Ishikawa (cell line): ENCODE results near the gene CCND3.

ENCODE experiments used
- CEBPB ChIP-seq: IDR thresholded peaks from 2 replicates; pipeline ENCODE4 v1.6.1; 2012
- CREB1 ChIP-seq: IDR thresholded peaks from 2 replicates; pipeline ENCODE4 v1.6.1; 2012; ENCODE audit warnings: low read depth
- EGR1 ChIP-seq: IDR thresholded peaks from 2 replicates; pipeline ENCODE4 v1.6.1; 2012
- EP300 ChIP-seq: IDR thresholded peaks from 2 replicates; pipeline ENCODE4 v1.6.1; 2012; ENCODE audit warnings: borderline replicate concordance
- FOXM1 ChIP-seq: IDR thresholded peaks from 2 replicates; pipeline ENCODE4 v1.6.1; 2012; ENCODE audit warnings: low read depth, borderline replicate concordance
- NFIC ChIP-seq: IDR thresholded peaks from 2 replicates; pipeline ENCODE4 v1.6.1; 2012
- RAD21 ChIP-seq: IDR thresholded peaks from 2 replicates; pipeline ENCODE4 v1.6.1; 2012; ENCODE audit warnings: low read depth
- TAF1 ChIP-seq: IDR thresholded peaks from 2 replicates; pipeline ENCODE4 v1.6.1; 2012; ENCODE audit warnings: low read depth, mild to moderate bottlenecking
- TCF12 ChIP-seq: IDR thresholded peaks from 2 replicates; pipeline ENCODE4 v1.6.1; 2012; ENCODE audit warnings: low read depth
- TEAD4 ChIP-seq: IDR thresholded peaks from 2 replicates; pipeline ENCODE4 v1.6.1; 2012
- YY1 ChIP-seq: IDR thresholded peaks from 2 replicates; pipeline ENCODE4 v1.6.1; 2012; ENCODE audit warnings: low read depth
- ZBTB7A ChIP-seq: IDR thresholded peaks from 2 replicates; pipeline ENCODE4 v1.6.1; 2012; ENCODE audit warnings: low read depth
- TF ChIP-seq, protein P1 (sequence below): IDR thresholded peaks from 2 replicates; pipeline ENCODE4 v1.6.1; 2012
- TF ChIP-seq, protein P2 (sequence below): IDR thresholded peaks from 2 replicates; pipeline ENCODE4 v1.6.1; 2012
- TF ChIP-seq, protein P3 (sequence below): IDR thresholded peaks from 2 replicates; pipeline ENCODE4 v1.6.1; 2012; ENCODE audit warnings: low read depth, mild to moderate bottlenecking

The CCND3 gene

DNA sequence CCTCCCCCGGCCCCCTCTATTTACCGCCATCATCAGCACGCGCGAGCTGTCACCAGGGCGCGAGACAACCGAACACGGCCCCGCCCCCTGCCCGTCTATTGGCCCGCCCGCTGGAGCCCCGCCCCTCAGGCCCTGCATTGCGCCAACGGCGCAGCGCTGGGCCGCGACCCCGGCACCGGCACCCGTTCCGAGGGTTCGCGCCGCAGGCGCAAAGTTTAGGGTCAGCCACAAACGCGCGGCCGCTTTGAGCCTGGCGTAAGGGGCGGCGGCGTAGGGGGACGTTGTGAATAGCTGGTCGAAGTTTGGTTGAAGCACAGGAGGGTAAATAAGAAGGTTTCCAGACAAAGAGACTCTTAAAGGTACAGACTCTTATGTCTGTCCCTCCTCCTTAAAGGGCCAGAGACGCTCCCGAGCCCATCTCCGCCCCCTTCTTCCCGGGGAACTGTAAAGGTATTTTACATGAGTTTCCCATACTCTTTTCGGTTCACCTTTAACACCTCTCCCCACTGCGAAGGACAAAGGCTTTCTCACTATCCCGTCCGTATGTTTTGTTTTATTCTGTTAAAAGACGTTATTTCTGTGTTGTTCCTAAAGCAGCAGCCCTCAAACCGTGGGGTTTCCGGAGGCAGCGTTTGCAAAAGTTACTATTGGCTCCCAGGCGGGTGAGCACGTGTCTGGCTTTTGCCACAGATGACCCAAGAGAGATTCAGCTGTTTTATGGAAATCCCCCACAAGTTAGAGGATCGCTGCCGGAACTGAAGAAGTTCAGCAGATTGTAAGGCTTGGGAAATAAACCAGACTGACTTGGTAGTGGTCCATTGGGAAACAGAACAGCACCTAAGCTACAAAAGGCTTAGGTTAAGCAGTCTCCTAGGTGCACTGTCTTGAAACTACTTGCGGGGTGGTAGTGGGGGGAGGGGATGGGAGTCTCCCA lies 46.0 kb downstream of the CCND3 start, which contains the start of gene USP49:
Gene USP49, minus strand, starts transcription at position 76 of the 934 bp plus-strand sequence. CDS start 88,392 bp downstream, outside the sequence.
- TF ChIP-seq, protein P1, sequence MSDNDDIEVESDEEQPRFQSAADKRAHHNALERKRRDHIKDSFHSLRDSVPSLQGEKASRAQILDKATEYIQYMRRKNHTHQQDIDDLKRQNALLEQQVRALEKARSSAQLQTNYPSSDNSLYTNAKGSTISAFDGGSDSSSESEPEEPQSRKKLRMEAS = peak; percentile 85
- no peak for TF ChIP-seq FOXM1
- 0 out of 2 replicates have a peak, but pooled peaks have one; percentile 28 for TF ChIP-seq TAF1
- TF ChIP-seq, protein P2, sequence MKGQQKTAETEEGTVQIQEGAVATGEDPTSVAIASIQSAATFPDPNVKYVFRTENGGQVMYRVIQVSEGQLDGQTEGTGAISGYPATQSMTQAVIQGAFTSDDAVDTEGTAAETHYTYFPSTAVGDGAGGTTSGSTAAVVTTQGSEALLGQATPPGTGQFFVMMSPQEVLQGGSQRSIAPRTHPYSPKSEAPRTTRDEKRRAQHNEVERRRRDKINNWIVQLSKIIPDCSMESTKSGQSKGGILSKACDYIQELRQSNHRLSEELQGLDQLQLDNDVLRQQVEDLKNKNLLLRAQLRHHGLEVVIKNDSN = peak; percentile 72
- 0 out of 2 replicates have a peak, but pooled peaks have one; percentile 6 for TF ChIP-seq ZBTB7A
- TF ChIP-seq, protein P3, sequence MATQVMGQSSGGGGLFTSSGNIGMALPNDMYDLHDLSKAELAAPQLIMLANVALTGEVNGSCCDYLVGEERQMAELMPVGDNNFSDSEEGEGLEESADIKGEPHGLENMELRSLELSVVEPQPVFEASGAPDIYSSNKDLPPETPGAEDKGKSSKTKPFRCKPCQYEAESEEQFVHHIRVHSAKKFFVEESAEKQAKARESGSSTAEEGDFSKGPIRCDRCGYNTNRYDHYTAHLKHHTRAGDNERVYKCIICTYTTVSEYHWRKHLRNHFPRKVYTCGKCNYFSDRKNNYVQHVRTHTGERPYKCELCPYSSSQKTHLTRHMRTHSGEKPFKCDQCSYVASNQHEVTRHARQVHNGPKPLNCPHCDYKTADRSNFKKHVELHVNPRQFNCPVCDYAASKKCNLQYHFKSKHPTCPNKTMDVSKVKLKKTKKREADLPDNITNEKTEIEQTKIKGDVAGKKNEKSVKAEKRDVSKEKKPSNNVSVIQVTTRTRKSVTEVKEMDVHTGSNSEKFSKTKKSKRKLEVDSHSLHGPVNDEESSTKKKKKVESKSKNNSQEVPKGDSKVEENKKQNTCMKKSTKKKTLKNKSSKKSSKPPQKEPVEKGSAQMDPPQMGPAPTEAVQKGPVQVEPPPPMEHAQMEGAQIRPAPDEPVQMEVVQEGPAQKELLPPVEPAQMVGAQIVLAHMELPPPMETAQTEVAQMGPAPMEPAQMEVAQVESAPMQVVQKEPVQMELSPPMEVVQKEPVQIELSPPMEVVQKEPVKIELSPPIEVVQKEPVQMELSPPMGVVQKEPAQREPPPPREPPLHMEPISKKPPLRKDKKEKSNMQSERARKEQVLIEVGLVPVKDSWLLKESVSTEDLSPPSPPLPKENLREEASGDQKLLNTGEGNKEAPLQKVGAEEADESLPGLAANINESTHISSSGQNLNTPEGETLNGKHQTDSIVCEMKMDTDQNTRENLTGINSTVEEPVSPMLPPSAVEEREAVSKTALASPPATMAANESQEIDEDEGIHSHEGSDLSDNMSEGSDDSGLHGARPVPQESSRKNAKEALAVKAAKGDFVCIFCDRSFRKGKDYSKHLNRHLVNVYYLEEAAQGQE = no peak

DNA sequence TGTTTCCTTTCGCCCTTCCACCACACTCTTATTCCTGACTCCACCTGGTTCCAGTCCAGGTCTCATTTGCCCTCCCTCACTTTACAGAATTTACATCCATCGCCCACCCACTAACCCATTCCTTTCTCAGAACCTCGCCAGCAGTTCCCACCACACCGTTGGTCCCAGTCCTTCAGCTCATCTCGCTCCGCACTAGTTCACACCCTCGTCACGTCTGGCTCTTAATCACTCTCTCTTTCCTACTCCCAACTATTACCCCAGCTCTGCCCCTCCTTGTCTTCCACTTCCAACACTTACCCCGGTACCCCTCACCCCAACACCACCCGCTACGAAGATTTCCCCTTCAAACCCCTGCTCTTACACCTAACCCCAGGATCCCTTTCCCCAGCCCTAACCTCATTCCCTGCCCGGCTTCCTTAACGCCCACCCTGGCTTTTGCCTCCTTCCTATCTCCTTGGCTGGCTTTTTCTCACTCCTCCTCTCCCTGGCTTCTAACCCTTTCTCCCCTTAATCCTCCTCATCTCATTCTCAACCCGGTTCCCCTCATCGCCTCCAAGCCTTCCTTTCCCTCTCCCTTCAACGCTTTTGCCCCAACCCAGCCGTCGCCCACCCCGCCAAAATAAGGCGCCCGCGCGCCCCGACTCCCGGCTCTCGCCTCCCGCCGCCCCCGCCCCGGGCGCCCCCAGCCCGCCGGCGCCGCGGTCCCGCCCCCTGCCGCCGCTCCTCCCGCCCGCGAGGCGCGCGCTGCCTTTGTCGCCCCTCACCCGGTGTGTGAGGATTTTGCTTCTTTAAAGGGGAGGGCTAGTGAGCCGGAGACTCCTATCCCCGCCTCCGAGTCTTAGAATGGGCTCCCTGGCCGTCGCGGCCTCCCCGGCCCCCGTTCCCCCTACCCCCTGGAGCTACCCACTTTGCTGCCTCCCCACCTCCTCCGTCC lies 47.0 kb downstream of the CCND3 start:
- TF ChIP-seq ZBTB7A (no peak; the same call in 1 of the 2 replicates), RAD21 (no peak), EGR1 (no peak), YY1 (no peak), CEBPB (no peak), NFIC (no peak), TCF12 (no peak), TAF1 (no peak), TEAD4 (no peak), CREB1 (no peak)
- TF ChIP-seq, protein P2 = no peak
- TF ChIP-seq, protein P1 = no peak; the same call in 1 of the 2 replicates
- TF ChIP-seq, protein P3 = no peak

DNA sequence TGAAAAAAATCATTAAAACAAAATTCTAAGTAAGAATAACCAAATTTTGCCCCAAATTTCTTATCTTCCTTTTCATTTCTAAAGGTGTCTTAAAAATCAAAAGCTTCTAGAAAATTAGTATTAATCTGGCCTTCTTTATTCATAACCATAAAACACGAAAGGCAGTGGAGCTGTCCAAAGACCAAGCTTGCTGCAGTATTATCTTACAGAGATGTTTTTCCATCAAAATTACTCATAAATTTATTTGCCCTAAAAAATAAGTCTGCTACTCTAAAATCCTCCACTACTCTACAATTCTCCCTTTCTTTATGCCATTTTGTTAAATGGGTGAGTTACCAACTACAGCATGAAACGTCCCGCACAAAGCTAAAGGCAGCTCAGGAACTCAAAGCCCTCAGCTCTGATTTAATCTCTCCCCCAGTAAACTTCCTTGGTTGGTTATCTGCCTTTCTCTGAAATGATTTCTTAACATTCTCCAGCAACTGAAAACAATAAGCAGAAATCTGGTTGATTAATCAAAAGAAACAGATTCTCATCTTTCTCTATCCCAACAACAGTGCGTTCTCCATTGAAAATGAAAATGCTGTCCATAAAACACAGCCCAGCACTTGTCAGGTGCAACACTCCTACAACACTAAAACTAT lies 48.6 kb downstream of the CCND3 start:
- no peak for TF ChIP-seq CREB1
- TF ChIP-seq TCF12 = no peak
- TF ChIP-seq, protein P2 = no peak
- no peak for TF ChIP-seq EGR1
- no peak for TF ChIP-seq TEAD4
- TF ChIP-seq, protein P3 = peak; percentile 30; the same call in 1 of the 2 replicates
- no peak for TF ChIP-seq EP300
- no peak for TF ChIP-seq YY1
